Epithelial cell of proximal tubule (primary cell): Measurements from ENCODE around the gene ALS2. TPM values are rescaled to one million over a fixed set of nuclear protein-coding genes. Genes with fewer than 3 reads are reported as not detected.

ENCODE experiments used
- DNase-seq: peaks from one replicate; pipeline ENCODE4 v3.0.0-alpha.2; 2011; ENCODE audit warnings: low read depth
- H3K4me3 ChIP-seq: 2 replicates; pipeline ENCODE4 v1.5.1; 2011; ENCODE audit warnings: low read depth, mild to moderate bottlenecking, low read length
- total RNA-seq: library from RNA; depleted of rRNA; stranded (reverse); fragments of >200 nt; gene quantifications from 2 replicates; pipeline ENCODE4 v1.2.3, GENCODE V29; 2015
- TF ChIP-seq, protein P1 (sequence below): conservative IDR thresholded peaks from 2 replicates; pipeline ENCODE4 v1.5.1; 2012; ENCODE audit warnings: low read depth, mild to moderate bottlenecking, low read length

The ALS2 gene
- total RNA-seq, 1 donor from 2014 or later: 15.6 TPM

DNA sequence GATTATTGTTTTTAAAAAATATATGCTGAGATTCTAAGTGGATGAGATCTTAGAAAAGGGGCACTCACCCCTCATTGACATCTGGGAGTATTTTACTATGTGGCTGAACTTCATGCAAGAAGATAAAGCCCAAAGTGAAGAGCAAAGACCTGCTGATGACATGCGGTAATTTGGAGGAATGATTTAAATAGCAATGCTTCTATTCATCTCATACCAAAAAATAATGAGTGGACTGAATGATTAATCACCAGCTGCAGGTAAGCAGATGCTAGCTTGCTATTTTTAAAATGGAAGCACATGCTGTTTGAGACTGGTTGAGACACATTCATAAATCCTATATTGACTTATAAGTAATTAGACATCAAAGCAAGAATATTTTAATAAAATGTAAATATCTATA is 12.9 kb upstream of the ALS2 start:
- TF ChIP-seq, protein P1, sequence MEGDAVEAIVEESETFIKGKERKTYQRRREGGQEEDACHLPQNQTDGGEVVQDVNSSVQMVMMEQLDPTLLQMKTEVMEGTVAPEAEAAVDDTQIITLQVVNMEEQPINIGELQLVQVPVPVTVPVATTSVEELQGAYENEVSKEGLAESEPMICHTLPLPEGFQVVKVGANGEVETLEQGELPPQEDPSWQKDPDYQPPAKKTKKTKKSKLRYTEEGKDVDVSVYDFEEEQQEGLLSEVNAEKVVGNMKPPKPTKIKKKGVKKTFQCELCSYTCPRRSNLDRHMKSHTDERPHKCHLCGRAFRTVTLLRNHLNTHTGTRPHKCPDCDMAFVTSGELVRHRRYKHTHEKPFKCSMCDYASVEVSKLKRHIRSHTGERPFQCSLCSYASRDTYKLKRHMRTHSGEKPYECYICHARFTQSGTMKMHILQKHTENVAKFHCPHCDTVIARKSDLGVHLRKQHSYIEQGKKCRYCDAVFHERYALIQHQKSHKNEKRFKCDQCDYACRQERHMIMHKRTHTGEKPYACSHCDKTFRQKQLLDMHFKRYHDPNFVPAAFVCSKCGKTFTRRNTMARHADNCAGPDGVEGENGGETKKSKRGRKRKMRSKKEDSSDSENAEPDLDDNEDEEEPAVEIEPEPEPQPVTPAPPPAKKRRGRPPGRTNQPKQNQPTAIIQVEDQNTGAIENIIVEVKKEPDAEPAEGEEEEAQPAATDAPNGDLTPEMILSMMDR: no peak
- DNase-seq: no peak
- no peak overlapping the region for H3K4me3 ChIP-seq

GRCh38 chr2:201790989-201791388 is 10.3 kb upstream of the ALS2 start:
- TF ChIP-seq, protein P1: no peak
- DNase-seq: no peak
- no peak overlapping the region for H3K4me3 ChIP-seq

DNA sequence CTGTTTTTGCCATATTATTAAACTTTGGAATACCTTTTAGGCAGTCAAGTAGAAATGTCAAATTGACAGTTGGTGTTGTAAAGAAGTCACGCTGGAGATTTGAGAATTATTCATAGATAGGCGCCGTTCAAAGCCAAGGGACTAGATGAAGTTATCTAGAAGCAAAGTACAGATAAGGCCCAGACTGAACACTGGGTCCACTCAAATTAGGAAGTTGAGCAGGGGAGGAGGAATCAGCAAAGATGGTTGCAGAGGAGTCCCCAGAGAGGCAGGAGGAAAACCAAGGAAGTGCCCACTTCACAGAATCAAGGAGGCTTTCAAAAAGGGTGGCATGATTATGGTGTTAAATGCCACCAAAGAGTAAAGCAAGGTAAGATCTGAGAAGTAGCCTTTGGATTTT is 9.6 kb upstream of the ALS2 start:
- TF ChIP-seq, protein P1: no peak
- no peak for DNase-seq
- no peak overlapping the region for H3K4me3 ChIP-seq

DNA sequence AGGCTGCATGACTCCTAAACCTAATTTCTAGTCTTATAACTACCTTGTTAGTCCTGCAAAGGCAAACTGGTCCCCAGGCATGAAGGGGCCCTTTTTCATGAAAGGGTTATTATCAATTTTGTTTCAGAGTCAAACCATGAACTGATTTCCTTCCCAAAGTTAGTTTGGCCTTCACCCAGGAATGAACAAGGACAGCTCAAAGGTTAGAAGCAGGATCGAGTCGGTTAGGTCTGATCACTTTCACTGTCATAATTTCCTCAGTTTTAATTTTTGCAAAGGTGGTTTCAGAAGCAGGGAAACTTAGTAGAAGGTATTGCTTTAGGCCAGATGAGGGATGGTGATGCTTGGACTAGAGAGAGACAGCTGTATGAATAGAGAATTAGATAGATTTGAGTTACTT is 8.7 kb upstream of the ALS2 start:
- no peak overlapping the region for H3K4me3 ChIP-seq
- no peak for DNase-seq
- TF ChIP-seq, protein P1: no peak

DNA sequence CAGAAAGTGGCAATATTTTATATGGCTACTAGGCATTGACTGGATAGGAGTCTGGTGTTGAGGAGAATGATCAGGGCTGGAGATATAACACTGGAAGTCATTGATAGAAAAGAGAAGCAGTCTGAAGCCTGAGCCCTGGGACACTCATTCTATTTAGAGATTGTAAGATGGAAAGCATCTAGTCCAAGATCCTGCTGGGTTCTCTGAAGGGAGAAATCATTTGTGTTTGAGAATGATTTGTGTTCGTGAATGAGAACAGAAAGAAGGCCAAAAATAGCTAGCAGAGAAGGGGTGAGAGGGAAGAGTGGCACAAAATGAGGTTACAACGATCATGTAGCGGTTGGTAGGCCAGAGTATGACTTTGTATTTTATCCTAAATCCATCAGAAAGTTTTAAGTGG is 7.6 kb upstream of the ALS2 start:
- TF ChIP-seq, protein P1: no peak
- no peak for DNase-seq
- no peak overlapping the region for H3K4me3 ChIP-seq

GRCh38 chr2:201786471-201786870 is 5.7 kb upstream of the ALS2 start:
- H3K4me3 ChIP-seq: no peak overlapping the region
- TF ChIP-seq, protein P1: no peak
- no peak for DNase-seq

DNA sequence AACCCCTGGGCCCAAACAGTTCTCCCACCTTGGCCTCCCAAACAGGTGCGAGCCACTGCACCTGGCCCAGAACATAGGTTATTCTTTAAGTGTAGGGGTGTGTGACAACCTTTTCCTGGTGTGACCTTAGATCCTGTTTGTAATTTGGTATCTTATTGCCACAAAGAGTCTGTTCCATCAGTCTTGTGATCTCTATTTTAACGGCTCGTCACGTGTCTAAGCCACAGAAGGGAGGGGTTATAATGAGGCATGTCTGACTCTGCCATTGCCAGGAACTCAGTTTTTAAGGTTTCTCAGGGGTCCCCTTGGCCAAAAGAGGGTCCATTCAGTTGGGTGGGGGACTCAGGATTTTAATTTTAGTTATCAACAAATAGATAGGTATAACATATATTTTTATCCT is 4.4 kb upstream of the ALS2 start:
- no peak overlapping the region for H3K4me3 ChIP-seq
- no peak for DNase-seq
- TF ChIP-seq, protein P1: no peak
